ENCODE measurements around the gene TUBB.
"Not testable (repeated sequence)": the region's sequence is repeated elsewhere in the genome, so short reads cannot be mapped to it uniquely, and the experiment has no call there.

Gene TUBB

GRCh38 chr6:30687659-30688431 lies 32.3 kb upstream of the TUBB start:
- DNase-seq, result peak; percentile 22

DNA sequence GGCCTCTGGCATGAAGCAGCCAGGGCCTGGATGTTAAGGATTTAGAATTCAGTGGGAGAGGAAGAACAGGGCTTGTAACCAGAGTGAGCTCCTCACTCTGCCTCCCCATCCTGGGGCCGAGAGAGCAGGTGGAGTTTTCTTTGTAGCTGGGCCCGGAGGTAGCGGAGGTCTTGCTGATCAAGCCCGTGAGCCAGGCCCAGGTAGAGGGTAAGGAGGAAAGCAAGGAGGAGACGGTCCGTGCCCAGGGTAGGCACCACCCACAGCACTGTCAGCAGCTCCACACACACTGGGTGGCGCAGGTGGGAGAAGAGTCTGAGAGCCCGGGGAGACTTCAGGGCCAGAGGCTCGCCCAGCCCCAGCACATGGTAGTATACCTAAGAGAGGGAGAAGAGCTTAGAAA lies 31.6 kb upstream of the TUBB start:
- DNase-seq, result no peak

DNA sequence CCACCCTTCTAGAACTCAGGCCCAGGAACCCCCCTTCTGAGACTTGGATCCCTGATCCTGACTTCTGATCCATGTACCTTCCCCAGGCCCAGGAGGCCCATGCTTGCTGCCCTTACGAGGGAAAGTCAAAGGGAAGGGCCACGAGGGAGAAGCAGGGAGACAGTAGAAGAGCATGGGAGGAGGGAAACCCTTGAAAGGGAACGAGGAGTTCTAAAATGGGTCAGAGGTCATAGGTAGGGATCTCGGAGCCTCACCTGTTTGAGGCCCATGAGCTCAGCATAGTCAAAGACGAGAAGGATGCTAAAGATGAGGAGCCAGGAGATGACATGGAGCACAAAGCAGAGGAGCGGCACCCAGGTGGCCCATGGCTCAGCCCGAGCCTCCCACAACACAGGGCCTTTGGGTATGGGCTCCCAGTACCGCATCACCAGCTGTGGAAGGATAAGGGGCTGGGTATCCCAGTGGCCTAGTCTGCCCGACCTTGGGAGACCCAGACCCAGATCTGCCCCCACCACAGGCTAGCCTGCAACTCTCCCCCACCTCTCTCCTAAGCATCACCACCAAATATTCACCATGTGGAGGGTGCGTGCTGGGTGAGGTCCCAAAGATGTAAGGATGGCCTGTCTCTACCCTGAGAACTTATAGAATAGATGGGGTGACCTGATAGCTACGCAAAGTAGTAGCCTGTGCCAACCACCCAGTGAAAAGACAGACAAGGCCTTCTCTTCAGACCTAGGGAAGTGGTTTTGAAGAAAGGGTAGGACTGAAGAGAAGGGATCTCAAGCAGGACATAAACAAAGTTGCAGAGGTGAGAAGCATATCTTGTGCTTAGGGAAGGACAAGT lies 30.9 kb upstream of the TUBB start:
- no peak for DNase-seq

GRCh38 chr6:30689985-30690384 lies 30.2 kb upstream of the TUBB start:
- DNase-seq, result no peak

GRCh38 chr6:30690403-30691207 lies 29.5 kb upstream of the TUBB start, which contains the start of gene NRM:
Gene NRM, minus strand, starts transcription at chr6:30690984. Its CDS starts 10 bp downstream, at chr6:30690974.
- DNase-seq, result peak; percentile 87

DNA sequence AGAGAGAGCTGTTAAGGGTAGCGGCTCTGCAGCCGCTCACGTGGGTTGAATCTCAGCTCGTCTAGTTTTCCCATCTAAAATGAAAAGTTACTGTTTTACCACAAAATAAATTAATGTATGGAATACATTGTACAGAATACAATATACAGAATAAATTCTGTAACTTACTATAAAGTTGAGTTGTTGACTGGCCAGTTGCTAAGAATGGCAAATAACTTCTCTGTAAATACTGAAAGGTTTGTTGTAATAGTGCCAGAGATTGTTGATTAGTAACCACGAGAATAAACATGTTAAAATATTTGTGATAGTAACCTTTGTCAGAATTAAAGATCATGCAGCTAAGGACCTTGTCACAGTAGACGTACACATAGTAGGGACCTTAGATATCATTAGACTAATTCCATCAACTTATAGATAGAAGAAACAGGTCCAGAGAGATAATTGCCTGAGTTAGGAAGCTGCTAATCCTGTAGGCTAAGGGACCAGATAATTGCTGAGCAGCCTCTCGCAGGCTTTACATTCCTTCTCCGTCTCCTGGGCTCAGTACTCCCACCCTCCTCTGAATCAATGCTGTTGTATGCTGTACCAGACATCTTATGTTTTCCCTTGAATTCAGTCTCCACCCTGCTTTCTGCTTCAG lies 28.8 kb upstream of the TUBB start:
- peak; percentile 7 for DNase-seq

- no peak for DNase-seq
Observed at GRCh38 chr6:30696432-30696831, 23.7 kb upstream of the TUBB start.

- DNase-seq, result no peak
Observed at GRCh38 chr6:30700340-30700739, 19.8 kb upstream of the TUBB start.

DNA sequence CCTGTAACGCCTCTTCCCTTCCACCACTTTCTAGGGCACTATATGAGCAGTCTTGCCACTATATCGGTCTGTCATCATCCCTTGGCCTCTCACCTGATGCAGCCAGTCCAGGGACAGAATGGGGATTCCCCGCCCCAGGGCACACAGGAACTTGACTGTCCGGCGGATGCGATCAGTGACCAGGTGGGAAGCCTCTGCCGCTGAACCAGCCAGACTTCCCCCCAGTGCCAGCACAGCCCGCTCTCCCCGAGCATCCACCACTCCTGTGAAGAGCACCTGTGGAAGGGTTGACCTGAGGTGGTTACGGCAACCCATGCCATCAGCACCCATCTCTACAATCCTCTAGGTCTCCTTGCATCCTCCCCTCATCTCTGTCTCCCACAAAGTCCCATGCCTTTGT lies 17.1 kb upstream of the TUBB start:
- no peak for DNase-seq

DNA sequence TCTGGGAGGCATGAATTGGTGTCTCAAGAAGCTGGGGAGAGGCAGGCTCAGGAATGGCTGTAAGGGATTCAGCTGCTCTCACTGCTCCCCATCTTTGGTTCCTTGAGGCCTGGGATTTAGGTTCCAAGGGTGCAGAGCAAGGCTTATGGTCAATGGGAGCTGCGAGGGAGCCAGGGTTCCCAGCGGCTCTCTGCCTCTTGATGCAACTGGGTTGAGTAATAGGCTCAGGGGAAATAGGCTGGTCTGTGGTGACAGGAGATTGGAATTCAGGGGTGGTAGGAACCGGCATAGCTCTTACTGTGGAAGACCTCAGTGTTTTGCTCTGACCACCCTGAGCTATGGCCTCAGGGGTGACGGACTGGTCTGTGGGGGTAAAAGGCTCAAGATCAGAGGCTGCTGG lies 16.3 kb upstream of the TUBB start:
- no peak for DNase-seq

GRCh38 chr6:30705620-30706019 lies 14.5 kb upstream of the TUBB start:
- no peak for DNase-seq

DNA sequence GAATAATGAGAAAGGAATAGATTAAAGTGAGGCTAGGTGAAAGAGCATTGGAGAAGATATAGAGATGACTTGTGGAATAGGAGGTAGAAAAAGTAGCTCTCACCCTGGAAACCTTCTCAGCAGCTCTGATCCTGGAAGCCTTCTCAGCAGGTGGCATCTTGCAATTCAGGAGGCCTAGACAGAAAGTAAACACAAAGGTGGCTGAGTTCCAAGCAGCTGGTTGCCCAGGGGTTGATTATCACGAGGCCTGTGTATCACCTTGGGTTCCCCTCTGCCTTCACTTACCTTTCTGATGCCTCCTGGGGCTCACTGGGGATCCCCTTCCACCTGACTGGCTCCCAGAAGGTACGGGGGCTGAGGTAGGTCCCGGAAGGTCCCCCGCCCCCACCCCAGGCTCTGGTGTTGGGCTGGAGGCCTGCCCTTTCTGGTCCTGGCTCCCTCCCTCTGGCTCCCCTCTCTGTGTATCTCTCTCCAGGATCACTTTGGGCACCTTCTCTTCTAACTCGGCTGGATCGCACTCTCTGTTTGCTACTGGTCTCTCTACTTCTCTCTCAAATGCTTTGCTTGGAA lies 12.8 kb upstream of the TUBB start:
- peak; percentile 86 for DNase-seq

DNA sequence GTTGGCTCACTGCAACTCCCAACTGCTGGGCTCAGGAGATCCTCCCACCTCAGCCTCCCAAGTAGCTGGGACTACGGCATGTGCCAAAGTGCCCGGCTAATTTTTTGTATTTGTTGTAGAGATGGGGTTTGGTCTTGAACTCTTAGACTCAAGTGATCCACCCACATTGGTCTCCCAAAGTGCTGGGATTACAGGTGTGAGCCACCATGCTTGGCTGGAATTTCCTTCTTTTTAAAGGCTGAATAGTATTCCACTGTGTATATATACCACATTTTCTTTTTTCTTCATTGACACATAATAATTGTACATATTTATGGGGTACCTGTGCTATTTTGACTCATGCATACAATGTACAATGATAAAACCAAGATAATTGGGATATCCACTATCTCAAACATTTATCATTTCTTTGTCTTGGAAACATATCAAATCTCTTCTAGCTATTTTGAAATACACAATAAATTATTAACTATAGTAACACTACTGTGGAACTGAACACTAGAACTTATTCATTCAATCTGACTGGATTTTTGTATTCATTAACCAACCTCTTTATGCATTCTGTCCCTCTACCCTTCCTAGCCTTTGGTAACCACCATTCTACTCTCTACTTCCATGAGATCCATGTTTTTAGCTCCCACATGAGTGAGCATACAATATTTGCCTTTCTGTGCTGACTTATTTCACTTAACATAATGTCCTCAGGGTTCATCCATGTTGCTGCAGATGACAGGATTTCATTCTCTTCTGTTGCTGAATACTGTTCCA lies 10.9 kb upstream of the TUBB start:
- DNase-seq, result no peak

GRCh38 chr6:30711758-30712380 lies 8.3 kb upstream of the TUBB start:
- DNase-seq, result no peak

DNA sequence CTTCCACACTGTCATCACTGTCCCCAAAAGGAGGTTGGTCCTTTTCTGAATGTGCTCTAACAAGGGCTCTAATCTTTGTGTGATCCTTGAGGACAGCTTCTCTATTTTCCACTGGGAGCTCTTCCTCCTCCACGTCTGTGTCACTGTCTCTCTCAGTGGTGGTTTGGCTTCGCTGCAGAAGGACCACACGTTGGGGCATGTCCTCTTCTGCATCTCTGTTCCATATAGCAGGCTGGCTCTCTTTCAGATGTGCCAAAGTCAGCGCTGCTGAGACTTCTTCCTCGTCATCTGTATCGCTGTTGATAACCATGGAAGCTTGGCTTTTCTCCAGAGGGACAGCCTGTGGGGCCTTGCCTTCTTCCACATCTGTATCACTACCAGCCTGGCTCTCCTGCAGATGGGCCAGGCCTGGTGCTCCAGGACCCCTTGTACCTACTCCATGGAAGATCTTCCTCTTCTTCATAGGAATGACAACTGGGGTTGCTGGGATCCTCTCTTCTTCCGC lies 7.7 kb upstream of the TUBB start:
- DNase-seq, result no peak

GRCh38 chr6:30714263-30714662 lies 5.9 kb upstream of the TUBB start:
- no peak for DNase-seq

GRCh38 chr6:30716879-30717128 lies 3.3 kb upstream of the TUBB start:
- no peak for DNase-seq

DNA sequence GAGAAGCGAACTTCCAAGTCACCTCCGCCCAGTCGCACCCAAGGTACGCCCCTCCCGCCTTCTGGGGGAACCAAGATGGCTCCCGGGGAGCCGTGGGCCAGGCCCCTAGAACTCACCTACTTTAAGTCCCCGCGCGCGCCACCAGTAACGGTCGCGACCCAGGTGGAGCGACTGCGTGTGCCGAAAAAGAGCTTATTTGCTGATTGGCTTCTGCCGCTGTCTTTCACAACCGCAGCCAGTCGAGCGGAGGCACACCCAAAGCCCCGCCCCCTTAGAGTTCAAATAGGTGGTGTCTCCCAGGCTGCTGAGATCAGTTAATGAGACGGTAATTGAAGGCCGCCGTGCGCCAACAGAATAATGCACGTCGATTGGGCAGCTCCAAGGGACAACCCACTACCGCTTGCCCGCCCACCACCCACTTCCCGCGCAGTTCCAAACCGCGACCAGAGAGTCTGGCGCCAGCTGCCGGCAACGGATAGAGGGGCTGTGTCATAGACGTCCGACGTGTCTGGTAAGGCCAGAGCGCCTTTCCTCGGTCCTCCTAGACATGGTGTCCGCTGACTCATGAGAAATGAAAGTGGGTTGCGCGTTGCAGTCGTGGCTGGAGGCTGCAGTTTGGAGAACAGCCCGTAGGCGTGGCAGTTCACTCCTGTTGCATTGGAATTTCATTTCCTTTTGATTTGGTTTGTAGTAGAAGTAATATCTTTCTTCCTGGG lies 2.9 kb upstream of the TUBB start, which contains the start of gene MDC1:
Gene MDC1, minus strand, starts transcription at position 153 of the 716 bp plus-strand sequence. CDS start 2,106 bp downstream, outside the sequence.
- DNase-seq, result peak; percentile 100

GRCh38 chr6:30717845-30718720 lies 2.1 kb upstream of the TUBB start:
- not testable (repeated sequence) for DNase-seq
